Thymus (tissue), 14 donors: ENCODE measurements around the gene ITFG1. TPM values are rescaled to one million over a fixed set of nuclear protein-coding genes. Genes with fewer than 3 reads are reported as not detected.
A peak's percentile ranks its signal among the peaks of the same experiment; 100 is the strongest.

ENCODE experiments used
- DNase-seq, 9 donors: peaks; one replicate each; pipeline ENCODE4 v3.0.0-alpha.2; 2013; ENCODE audit warnings: low spot score in 9 of 9, low read depth in 6 of 9, missing footprints in 1 of 9
- H3K27ac ChIP-seq, 2 donors: one replicate each; pipeline ENCODE4 v1.5.1; 2013; ENCODE audit warnings: control low read depth in 1 of 2, low read depth in 1 of 2, low read length in 1 of 2, mild to moderate bottlenecking in 1 of 2, moderate library complexity in 1 of 2
- H3K27me3 ChIP-seq, 2 donors: one replicate each; pipeline ENCODE4 v1.5.1; 2013; ENCODE audit warnings: low read length in 1 of 2; ENCODE audit not compliant: control insufficient read depth in 2 of 2, insufficient read depth in 1 of 2
- H3K36me3 ChIP-seq, 2 donors: one replicate each; pipeline ENCODE4 v1.5.1; 2013; ENCODE audit warnings: low read length in 1 of 2, mild to moderate bottlenecking in 1 of 2, moderate library complexity in 1 of 2; ENCODE audit not compliant: control insufficient read depth in 2 of 2, insufficient read depth in 2 of 2
- H3K4me1 ChIP-seq, 2 donors: one replicate each; pipeline ENCODE4 v1.5.1; 2013; ENCODE audit warnings: low read length in 2 of 2; ENCODE audit not compliant: control insufficient read depth in 2 of 2, insufficient read depth in 2 of 2
- H3K4me3 ChIP-seq, 2 donors: one replicate each; pipeline ENCODE4 v1.5.1; 2013; ENCODE audit warnings: low read length in 2 of 2, control low read depth in 1 of 2, mild to moderate bottlenecking in 1 of 2
- H3K9me3 ChIP-seq, 2 donors: one replicate each; pipeline ENCODE4 v1.5.1; 2013; ENCODE audit warnings: low read length in 1 of 2, mild to moderate bottlenecking in 1 of 2; ENCODE audit not compliant: control insufficient read depth in 2 of 2, insufficient read depth in 1 of 2
- WGBS: extraction: QIAGEN DNeasy Blood & Tissue Kit; methylation state at CpG from one replicate; pipeline ENCODE4 v1.1.7; 2013; 5-methylcytosine and 5-hydroxymethylcytosine counted together
- long read RNA-seq, 10 donors: transcript quantifications; one replicate each; lab custom pipeline, GENCODE V29; 2026
- polyA plus RNA-seq: library from polyadenylated mRNA; stranded (reverse); fragments of 200-250 nt; gene quantifications from one replicate; pipeline ENCODE4 v1.2.3, GENCODE V29; 2013
- total RNA-seq: library from RNA; stranded (reverse); fragments of 120-200 nt; gene quantifications from one replicate; pipeline ENCODE4 v1.2.4, GENCODE V29; 2013
- donor health status: healthy.

The ITFG1 gene
- total RNA-seq (36.6 TPM), polyA plus RNA-seq (28.8 TPM)
- long read RNA-seq, donor 1 = 0 reads
- long read RNA-seq, donor 2 = 0 reads
- long read RNA-seq, donor 3, transcript ITFG1-201 (18 exons, 3,400 nt) = major isoform, 13 of 19 reads
- long read RNA-seq, donor 3, partial matches to known transcripts = 6 of 19 reads
- long read RNA-seq, donor 3, other reads (novel, unspliced or antisense) = 0 of 19 reads
- long read RNA-seq, donor 4, partial matches to known transcripts = 0 of 2 reads
- long read RNA-seq, donor 4, other reads (novel, unspliced or antisense) = 0 of 2 reads
- long read RNA-seq, donor 5, transcript ITFG1-201 (18 exons, 3,400 nt) = major isoform, 17 of 22 reads
- long read RNA-seq, donor 5, partial matches to known transcripts = 5 of 22 reads
- long read RNA-seq, donor 5, other reads (novel, unspliced or antisense) = 0 of 22 reads
- long read RNA-seq, donor 6, transcript ITFG1-201 (18 exons, 3,400 nt) = major isoform, 5 of 6 reads
- long read RNA-seq, donor 6, partial matches to known transcripts = 0 of 6 reads
- long read RNA-seq, donor 6, other reads (novel, unspliced or antisense) = 0 of 6 reads
- long read RNA-seq, donor 7, transcript ITFG1-201 (18 exons, 3,400 nt) = major isoform, 13 of 13 reads
- long read RNA-seq, donor 7, partial matches to known transcripts = 0 of 13 reads
- long read RNA-seq, donor 7, other reads (novel, unspliced or antisense) = 0 of 13 reads
- long read RNA-seq, donor 8, transcript ITFG1-201 (18 exons, 3,400 nt) = major isoform, 5 of 21 reads
- long read RNA-seq, donor 8, partial matches to known transcripts = 16 of 21 reads
- long read RNA-seq, donor 8, other reads (novel, unspliced or antisense) = 0 of 21 reads
- long read RNA-seq, donor 9, transcript ITFG1-201 (18 exons, 3,400 nt) = major isoform, 10 of 10 reads
- long read RNA-seq, donor 9, partial matches to known transcripts = 0 of 10 reads
- long read RNA-seq, donor 9, other reads (novel, unspliced or antisense) = 0 of 10 reads
- long read RNA-seq, donor 10, partial matches to known transcripts = 0 of 4 reads
- long read RNA-seq, donor 10, other reads (novel, unspliced or antisense) = 0 of 4 reads

DNA sequence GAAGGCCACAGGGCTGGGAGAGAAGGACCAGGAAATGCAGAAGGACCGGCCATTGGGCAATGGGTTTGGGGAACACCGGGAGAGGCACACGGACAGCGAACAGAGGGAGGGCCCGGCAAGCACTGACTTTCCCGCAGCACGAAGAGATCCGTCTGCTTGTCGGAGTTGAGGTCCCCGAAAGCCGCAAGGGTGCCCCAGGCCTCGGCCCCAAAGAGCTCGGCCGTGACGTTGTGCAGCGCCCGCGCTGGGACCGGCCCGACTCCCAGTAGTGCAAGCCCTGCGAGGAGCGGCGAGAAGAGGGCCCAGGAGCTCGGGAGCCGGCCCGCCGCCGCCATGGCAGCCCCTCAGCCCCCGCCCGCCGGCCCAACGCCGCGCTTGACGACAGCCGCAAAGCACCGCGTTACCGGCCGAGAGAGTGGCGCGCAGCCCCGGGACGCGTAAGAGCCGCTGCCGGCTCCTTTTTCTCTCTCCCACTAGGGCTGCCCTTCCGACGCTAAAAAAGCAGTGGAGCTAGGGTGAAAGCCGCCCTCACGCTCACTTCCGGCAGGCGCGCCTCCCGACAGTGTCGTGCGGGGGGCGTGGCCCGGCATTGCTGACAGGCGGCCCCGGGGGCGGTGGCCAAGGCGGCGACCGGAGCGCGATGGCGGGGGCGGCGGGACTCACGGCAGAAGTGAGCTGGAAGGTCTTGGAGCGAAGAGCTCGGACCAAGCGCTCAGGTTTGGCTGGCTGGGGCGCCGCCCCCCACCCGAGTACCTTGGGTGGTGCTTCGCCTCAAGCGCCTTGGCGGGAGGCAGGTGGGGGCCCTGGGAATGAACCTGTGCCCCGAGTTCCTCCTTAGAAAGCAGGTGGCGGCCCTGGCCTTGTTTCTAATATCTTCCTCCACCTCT lies at the start of gene ITFG1, which contains the start of gene PHKB:
TSS of gene ITFG1 (minus strand) at position 353 of the 887 bp plus-strand sequence. CDS start at position 335, 18 bp downstream.
TSS of gene PHKB (plus strand) at position 621 of the 887 bp plus-strand sequence. CDS start at position 641, 20 bp downstream.
- peak within 1 kb of the TSS; percentile 98 to 99 for H3K27ac ChIP-seq
- peaks cover 3% of the 10 kb centered on the region in 2 donors for H3K36me3 ChIP-seq
- H3K9me3 ChIP-seq = no peaks in the 10 kb centered on the region
- no peaks in the 10 kb centered on the region for H3K27me3 ChIP-seq
- H3K4me3 ChIP-seq = peak within 1 kb of the TSS; percentile 80 to 95
- H3K4me1 ChIP-seq = peaks cover 9 to 10% of the 10 kb centered on the region in 2 donors
- under 1% methylated on average over 82 of the region's 82 CpGs for WGBS
- peak; percentile 79 to 97 (median 90) for DNase-seq

DNA sequence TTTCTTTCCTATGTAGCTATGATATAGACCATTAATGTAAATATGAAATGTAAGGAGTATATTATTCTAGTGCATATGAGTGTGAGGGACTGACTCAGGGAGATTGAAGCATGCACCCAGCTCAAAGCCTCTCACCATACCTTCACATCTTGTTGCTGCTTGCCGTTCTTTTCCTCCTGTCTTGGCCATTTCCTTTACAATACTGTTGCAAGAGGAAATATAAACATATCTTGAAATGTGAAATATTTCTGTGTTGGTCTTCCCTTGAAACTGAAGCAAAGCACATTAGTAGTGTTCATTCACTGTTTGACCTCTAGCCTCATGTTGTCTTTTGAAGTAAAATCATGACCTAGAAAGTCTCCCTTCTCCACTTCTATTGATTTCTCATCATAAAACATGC lies 46.8 kb upstream of the ITFG1 start:
- H3K27me3 ChIP-seq = no peaks in the 10 kb centered on the region

DNA sequence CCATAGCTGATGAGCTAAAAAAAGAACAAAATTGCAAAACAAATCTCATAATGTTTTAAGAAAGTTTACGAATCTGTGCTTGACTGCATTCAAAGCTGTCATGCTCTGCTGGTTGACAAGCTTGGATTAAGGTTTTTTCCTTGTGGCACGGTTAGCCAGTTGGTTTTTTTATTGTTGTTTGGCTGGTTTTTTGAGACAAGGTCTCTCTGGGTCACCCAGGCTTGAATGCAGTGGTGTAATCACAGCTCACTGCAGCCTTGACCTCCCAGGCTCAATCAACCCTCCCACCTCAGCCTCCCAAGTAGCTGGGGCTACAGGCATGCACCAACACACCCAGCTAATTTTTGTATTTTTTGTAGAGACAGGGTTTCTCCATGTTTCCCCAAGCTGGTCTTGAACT lies 45.9 kb upstream of the ITFG1 start:
- Histone ChIP-seq H3K36me3 (peaks cover 20 to 37% of the 10 kb centered on the region in 2 donors), H3K4me1 (no peaks in the 10 kb centered on the region), H3K9me3 (no peaks in the 10 kb centered on the region), H3K27ac (no peak overlapping the region), H3K4me3 (no peak overlapping the region), H3K27me3 (no peaks in the 10 kb centered on the region)
- 87% methylated on average over 2 of the region's 2 CpGs for WGBS
- DNase-seq = no peak

More for the DNA sequence above, 46.8 kb upstream of the ITFG1 start:
- DNase-seq = peak in 1 of 9 donors; percentile 3
- WGBS = 73% methylated on average over 1 of the region's 1 CpG
- Histone ChIP-seq H3K9me3 (no peaks in the 10 kb centered on the region), H3K27ac (no peak overlapping the region), H3K4me1 (no peaks in the 10 kb centered on the region), H3K4me3 (no peak overlapping the region), H3K36me3 (peaks cover 23 to 41% of the 10 kb centered on the region in 2 donors)

DNA sequence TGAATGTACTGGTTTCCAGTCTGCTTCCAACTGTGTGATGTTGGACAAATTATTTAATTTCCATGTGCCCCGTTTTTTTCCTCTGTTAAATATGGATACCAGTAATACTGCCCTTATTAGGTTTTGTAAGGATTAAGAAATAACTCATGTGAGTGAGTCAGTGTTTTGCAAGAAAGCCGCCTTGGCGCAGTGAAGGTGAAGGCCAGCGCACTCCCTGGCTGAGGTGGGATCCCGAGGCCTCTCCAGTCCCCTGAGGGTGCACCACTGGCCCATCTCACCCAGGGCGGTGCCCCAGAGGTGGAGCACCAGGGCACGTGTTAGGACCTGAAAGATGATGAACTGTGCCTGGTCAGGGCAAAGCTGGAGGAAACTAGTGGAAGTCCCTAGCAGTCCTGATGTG lies 43.7 kb upstream of the ITFG1 start:
- H3K27ac ChIP-seq = no peak overlapping the region
- H3K4me1 ChIP-seq = no peaks in the 10 kb centered on the region
- H3K36me3 ChIP-seq = peaks cover 18 to 30% of the 10 kb centered on the region in 2 donors
- H3K9me3 ChIP-seq = no peaks in the 10 kb centered on the region
- H3K4me3 ChIP-seq = no peak overlapping the region
- 98% methylated on average over 7 of the region's 7 CpGs for WGBS
- H3K27me3 ChIP-seq = no peaks in the 10 kb centered on the region
- no peak for DNase-seq

DNA sequence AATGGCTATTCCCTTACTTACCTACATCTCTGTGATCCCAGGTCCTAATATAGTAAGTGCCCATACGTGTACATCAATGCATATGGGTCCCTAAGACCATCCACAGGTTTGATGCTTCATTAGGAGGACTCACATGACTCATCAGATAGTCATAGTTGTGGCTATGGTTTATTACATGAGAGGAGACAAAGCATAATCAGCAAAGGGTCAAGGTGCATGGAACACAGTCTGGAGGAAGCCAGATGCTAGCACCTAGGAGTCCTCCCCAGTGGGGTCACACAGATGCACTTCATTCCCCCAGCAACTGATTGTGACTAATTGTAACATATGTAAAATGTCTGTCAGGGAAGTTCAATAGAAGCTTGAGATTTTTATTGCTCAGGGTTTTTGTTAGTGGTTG lies 43.1 kb upstream of the ITFG1 start:
- H3K4me1 ChIP-seq = no peaks in the 10 kb centered on the region
- no peaks in the 10 kb centered on the region for H3K9me3 ChIP-seq
- no peak overlapping the region for H3K4me3 ChIP-seq
- WGBS = 95% methylated on average over 1 of the region's 1 CpG
- no peak for DNase-seq
- peaks cover 18 to 32% of the 10 kb centered on the region in 2 donors for H3K36me3 ChIP-seq
- no peaks in the 10 kb centered on the region for H3K27me3 ChIP-seq
- H3K27ac ChIP-seq = no peak overlapping the region

DNA sequence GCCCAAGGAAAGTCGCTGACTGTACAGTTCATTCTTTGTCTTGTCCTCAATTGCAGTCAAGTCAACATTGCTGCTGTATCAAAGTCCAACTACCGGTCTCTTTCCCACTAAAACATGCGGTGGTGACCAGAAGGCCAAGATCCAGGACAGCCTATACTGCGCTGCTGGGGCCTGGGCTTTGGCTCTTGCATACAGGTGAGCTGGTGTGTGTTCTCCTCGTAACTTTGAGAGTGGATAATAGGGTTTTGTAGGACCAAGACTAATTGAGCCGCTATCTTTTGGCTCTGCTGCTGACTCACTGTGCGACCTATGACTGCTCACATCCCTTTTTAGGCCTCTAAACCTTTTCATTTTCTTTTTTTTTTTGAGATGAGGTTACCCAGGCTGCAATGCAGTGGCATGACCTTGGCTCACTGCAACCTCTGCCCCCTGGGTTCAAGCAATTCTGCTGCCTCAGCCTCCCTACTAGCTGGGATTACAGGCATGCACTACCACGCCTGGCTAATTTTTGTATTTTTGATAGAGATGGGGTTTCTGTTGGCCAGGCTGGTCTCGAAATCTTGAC lies 38.9 kb upstream of the ITFG1 start:
- WGBS = over 99% methylated on average over 9 of the region's 9 CpGs
- DNase-seq = no peak

DNA sequence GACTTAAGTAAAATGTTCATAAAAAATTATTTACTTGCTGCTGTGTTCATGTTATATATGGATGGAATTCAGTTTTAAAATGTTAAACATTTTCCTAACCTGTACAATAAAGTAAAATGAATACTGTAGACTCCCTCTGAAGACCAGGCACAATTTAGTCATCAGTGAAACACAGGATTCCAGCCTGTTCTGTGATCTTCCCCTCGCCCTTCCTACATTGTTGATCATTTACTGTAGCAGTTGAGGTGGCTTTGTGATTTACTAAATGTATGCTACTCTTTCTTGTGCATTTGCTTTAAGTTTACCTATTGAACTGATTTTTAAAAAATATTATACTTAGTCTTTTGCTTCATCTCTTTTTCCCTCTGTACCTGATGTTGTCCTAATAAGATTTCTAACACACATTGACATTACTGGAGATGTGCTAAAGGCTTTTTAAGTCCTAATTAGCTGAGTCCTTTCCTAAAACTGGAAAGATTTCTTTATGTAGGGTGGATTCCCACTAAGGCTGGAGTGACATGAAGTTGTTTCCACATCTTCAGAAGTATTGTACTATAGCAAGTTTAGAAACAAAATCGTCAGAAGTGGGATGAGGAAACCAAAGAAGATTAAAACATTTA lies 38.3 kb upstream of the ITFG1 start:
- Histone ChIP-seq H3K27ac (no peak overlapping the region), H3K4me3 (no peak overlapping the region), H3K4me1 (no peaks in the 10 kb centered on the region), H3K36me3 (peaks cover 8 to 28% of the 10 kb centered on the region in 2 donors), H3K9me3 (no peaks in the 10 kb centered on the region), H3K27me3 (no peaks in the 10 kb centered on the region)
- WGBS = 99% methylated on average over 2 of the region's 2 CpGs
- no peak for DNase-seq

More for the DNA sequence above, 38.9 kb upstream of the ITFG1 start:
- Histone ChIP-seq H3K4me1 (no peaks in the 10 kb centered on the region), H3K27me3 (no peaks in the 10 kb centered on the region), H3K9me3 (no peaks in the 10 kb centered on the region), H3K27ac (no peak overlapping the region), H3K36me3 (peaks cover 13 to 34% of the 10 kb centered on the region in 2 donors), H3K4me3 (no peak overlapping the region)
